HG03066 (cell line): ENCODE results near the gene KASH5.

Experiments
- ATAC-seq: cut with Tn5 transposase; IDR thresholded peaks from one replicate; pipeline ENCODE4 v1.9.1; 2021; ENCODE audit warnings: low read depth; ENCODE audit not compliant: unreplicated experiment

The KASH5 gene

DNA sequence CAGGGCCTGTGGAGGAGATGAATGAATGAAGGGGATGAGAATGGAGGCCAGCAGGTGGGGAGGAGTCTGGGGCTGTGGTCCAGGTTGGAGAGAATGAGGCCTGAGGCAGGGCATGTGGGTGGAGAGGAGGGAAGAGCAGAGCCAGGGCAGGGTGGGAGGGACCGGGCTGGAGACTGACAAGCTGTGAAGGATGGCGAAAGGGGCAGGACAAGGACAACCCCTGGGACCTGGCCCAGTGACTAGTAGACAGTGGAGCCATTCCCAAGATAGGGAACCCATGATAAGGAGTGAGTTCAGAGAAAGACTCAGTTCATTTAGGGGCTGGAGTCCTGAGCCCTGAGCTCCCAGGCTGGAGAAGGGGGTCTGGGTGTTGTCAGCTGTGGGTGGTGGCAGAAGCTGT, 32.2 kb downstream of the KASH5 start:
- no peak for ATAC-seq

DNA sequence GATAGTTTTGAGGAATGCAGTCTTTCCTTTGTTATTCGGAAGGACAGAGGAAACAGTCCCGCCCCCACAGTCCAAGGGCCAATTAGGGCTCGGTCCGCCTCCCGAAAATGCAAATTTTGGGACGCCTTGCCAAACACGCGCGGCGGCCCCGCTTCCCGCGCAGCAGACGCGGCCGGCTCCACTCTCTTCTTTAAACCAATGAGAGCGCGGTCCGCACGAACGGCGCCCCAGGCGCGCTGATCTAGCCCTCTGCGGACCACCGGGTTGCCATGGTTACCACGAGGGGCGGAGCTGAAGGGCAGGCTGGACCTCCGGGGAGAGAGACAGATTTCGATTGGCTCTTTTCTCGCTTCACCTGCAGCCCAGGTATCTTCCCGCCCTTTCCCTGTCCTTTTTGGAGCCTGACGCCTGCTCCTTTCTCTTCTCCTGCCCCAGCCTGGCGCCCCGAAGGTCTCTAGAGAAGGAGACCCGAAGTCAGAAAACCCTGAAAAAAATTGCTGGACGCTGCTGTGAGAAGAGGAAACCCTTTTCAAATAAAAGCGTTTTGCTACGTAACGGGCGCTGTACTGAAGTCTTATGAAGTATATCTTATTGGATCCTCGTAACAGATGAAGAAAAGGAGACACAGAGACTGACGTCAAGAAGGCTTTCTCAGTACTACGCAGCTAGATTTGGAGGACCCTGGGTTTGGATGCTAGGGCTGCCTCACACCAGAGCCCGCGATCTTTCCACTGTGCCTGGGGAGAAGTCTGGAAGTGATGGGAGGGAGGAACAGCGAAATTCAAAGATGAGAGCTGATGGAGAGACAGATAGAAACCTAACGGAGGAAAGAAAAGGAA, 33.2 kb downstream of the KASH5 start:
- ATAC-seq: no peak

GRCh38 chr19:49421878-49422202, 33.8 kb downstream of the KASH5 start:
- ATAC-seq: no peak

DNA sequence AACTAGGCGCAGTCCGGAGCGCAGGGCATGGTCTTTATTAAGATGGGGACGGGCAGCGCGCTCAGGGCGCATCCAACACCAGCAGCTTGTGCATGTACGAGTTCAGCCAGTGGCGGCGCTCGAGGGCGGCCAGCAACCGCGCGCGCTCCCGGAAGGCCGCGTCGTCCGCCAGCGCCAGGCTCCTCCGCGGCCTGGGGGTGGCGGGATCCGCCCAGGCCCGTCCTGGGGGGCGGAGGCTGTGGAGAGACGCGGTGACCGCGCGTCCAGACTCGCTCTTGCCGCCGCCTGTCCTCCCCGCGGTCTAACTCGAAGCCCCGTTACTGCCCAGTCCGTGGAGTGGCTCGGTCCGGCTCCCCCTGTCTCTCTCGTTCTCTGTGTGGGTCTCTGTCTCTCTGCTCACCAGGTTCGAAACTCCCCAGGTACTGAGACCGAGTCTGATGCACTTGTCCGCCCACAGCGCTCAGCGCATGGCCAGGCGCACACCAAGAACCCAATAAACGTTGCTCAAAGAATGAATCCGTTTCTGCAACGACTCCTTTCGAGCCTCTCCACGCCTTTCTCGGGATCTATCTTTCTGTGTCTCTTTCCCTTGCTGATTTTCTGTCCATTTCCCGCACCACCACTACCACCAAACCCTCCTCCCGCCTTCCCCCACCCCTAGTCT, 34.5 kb downstream of the KASH5 start:
- ATAC-seq: no peak

DNA sequence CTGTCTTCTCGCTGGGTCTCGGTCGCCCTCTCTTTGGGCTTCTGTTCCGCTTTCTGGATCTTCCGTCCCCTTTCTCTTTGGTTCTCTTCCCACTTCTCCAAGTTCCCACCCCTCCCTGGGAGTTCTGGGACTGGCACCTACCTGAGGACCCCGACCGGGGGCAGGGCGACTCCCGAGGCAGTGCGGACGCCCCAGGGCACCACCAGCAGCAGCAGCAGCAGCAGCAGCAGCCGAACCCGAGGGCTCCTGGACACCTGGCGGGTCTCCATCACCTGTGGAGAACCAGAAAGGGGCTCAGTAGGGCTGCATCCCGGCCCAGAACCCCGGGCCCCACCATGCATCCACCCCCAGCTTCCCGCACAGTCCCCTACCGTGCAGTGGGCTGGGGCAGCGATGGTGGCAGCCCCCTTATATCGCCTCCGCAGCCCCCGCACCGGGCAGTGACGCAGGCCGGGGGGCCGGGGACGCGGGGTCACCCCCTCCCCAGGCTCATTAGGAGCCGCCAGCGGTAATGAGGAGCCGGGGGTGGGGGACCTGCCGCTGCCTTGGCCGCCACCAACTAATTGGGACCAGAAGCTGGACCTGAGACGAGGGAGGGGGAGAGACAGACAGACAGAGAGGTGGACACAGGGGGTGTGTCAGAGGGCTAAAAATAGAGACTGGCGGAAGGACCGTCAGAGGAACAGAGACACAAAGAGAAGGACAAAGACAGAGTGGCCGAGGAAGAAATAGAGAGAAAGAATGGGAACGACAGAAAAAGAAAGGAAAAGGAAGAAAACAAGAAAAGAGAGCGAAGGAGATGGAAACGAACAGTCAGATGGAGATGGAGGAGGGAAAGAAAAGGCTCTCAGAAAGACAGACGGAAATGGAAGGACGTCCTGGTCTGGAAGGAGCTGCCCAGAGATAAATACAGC, 35.3 kb downstream of the KASH5 start, which contains the start of gene PTH2:
TSS of gene PTH2 (minus strand) at position 371 of the 914 bp plus-strand sequence. CDS start at position 269, 102 bp downstream.
- no peak for ATAC-seq

- ATAC-seq: no peak
Observed at GRCh38 chr19:49423985-49424303, 35.9 kb downstream of the KASH5 start.

DNA sequence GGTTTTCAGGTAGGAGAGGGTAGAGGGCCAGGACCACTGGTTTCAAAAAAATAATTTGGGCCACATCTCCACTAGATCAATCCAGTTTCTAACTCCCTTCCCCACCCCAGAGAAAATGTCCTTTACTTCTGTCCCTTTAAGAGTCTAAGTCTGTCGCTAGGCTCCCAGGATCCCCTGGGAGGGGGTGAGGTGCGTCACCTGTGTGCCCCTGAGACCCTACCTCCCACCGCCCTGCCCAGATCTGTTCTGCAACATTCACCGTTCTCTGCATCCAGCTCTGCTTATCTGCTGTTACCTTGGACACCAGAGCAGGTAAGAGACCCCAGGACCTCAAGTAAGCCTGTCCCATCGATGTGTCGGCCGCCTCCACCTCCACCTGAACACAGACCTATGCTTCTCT, 37.1 kb downstream of the KASH5 start, which contains the start of gene GFY:
TSS of gene GFY (plus strand) at position 211 of the 400 bp plus-strand sequence. CDS start 1,043 bp downstream, outside the sequence.
- ATAC-seq: no peak

DNA sequence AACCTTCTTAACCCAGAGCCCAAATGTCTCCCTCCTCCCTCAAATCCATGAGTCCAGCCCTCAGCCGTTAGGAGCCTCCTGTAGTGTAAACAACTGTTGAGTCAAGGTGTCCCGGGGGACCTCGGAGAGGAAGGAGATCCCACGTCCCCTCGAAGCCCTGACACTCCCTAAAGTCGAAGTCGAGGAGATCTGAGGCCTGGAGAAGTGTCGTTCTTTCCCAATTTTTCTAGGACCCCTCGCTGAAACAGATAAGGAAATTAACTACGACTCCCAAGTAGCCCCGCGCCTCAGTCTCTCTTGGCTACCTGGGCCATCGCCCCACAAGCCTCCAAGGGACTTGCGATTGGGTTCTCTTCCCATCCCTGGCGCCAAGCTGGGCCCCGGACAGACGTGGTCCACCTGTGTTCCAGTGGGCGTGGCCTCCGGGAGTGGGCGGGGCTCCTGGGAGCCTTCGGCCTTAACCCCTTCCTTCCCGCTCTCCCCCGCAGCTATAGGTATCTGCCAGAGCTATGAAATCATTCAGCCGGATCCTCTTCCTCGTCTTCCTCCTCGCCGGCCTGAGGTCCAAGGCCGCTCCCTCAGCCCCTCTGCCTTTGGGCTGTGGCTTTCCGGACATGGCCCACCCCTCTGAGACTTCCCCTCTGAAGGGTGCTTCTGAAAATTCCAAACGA, 38.0 kb downstream of the KASH5 start:
- ATAC-seq: no peak

DNA sequence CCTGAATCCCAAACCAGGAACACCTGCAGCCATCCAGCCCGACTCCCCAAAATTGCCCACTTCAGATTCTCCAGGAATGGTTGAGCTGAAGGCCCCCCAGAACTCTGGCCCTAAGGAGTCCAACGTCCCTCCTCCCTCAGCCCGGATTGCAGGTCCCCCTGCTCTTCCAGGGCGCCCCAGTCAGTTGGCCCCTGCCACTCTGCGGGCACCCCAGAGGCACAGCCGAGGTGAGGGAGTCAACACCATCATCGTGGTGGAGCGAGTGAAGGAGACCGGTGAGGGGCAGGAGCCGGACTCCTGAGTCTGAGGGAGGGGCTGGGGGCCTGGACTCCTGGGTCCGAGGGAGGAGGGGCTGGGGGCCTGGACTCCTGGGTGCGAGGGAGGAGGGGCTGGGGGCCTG, 39.3 kb downstream of the KASH5 start:
- ATAC-seq: no peak

DNA sequence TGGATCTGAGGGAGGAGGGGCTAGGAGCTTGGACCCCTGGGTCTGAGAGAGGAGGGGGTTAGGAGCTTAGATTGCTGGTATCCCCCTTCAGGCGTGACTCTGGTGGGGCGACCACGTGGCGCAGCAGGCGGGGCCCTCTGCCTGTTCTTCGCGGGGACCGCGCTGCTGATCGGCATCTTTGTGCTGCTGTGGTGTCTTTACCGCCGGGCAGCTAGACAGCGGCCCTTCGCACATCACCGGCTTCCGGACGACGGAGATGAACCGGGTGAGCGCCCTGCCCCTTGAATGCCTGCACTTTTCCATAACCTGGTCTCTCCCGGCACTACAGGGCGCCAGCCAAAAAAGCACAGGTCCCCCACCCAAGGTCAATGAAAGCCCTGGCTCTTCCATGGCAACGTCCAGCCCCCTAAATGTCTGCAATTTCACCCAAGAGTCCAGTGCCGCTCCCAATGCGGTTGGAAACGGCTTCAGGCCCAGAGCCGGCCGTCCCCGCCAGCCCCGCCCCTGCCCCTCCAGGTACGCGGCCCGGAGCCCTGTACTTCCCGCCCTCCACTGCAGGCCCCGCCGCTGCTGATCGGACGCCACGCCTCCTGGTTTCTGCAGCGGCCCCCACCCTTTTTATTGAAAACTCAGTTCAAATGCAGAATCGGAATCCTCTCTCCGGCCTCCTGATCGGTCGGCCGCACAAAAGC, 40.0 kb downstream of the KASH5 start:
- no peak for ATAC-seq

- no peak for ATAC-seq
Observed at GRCh38 chr19:49428547-49429451, 40.8 kb downstream of the KASH5 start.

DNA sequence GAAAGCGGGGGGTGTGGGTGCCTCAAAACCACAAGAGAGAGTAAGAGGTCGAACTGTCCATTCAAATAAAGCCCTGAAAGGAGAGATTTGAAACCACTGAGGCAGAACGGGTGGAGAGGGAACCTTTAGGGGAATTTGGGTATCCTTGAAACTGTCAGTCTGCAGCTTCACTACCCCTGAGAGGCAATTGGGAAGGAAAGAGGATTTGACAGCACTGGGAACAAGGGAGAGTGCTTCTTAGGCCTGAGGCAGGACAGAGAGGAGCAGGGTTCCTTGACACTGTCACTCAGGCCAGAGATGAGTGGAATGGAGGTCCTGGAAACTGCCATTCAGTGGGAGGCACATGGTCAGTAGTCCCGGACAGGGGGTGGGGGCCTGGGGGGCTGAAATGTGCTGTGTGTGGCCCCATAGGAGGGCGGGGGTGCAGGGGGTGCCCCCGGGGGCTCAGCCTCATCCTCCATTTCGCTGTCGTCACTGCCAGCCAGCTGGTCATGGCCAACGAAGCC, 42.2 kb downstream of the KASH5 start:
- no peak for ATAC-seq

DNA sequence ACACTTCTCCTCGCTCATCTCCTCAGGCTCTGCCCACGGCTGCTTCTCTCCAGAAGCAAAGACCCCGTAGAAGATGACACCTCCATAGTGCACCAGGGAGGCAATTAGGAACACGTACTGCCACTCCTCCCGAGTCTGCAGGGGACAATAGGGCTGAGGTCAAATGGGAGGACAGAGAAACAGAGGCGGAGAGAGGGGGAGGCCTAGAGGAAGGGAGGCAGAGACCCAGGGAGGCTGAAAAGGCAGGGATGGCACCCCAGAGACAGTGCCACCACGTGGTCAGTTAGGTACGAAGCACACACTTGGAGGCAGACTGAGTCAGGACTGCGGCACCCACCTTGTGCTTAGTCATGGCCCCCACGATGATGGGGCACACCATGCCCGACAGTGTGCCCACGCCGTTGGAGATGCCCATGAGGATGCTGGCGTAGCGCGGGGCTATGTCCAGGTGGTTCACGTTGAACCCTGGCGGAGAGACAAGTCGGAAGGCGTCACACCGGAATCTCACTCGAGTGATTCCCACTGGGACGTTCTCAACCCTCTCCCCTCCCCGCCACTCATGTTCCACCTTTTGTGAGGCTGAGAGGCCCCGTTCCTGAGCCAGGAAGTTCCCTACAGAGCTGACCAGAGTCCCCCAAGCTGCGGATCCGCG, 42.8 kb downstream of the KASH5 start:
- ATAC-seq: no peak

- ATAC-seq: no peak
Observed at GRCh38 chr19:49431330-49431749, 43.3 kb downstream of the KASH5 start.

DNA sequence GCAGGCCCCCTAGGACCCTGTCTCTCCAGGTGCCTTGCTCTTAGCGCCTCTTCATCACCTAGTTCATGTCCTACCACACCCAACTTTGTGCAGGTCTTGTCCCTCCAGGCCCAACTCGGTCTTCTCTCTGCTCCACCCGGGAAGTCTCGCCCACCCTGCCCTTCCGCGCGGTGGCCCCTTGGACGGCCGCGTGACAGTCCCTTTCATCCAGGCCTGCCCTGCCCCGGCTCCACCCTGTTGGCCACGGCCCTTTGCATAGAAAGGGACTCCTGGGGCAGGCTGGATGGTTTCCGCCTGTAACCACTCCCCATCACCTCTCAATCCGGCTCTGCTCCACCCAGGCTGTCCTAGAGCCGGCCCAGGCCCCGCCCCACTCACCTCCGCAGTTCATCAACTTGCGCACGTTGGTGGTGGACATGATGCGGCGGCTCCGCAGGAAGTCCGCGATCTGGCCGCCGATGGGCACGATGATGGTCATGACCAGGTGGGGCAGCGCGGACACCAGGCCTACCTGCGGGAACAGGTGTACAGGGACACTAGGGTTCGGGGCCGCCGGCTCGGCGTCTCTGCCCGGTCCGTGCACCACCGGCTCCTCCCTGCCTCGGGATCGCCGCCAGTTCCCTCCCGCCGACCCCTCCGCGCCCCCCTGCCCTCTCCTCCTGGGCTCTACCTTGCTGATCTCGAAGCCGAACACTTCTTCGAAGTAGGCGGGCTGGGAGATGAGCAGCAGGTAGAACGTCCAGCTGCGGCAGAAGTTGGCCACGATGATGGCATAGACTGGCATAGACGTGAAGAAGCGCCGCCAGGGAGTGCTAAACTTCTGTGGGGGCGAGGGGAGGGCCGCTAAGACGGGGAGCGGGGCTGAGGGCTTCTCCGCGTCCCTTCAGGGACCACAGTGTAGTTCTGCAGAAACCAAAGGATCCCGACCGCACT, 44.4 kb downstream of the KASH5 start:
- no peak for ATAC-seq

DNA sequence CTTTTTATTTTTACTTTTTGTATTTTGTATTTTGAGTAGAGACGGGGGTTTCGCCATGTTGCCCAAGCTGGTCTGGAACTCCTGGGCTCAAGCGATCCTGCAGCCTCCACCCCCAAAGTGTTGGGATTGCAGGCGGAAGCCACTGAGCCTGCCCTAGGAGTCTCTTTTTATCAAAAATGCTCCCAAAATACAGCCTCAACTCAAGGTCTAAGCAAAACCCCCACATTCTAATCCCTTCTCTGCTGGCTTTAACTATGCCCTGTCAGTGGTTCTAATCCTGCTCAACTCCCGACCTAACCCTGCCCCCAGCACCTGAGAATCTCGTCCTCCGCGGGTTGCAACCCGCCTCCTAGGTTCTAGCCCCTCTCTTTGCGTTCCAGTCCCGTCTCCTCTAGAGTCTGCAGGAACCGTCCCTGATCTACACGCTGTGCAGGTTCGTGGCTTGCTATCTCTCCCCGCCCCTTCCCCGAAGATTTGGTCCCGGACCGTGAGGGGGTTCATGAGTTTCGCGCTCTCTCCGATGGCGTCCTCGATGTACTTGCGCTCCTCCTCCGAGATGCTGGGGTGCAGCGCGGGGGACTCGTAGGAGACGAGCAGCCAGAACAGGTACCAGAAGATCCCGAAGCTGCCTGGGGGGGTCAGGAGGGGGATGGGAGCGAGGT, 45.3 kb downstream of the KASH5 start:
- no peak for ATAC-seq
